Measurements from ENCODE around the gene CD82. TPM values are rescaled to one million over a fixed set of nuclear protein-coding genes. Genes with fewer than 3 reads are reported as not detected.

CD82 gene
- polyA plus RNA-seq, 1 donor from 2014 or later = 0.84 TPM

GRCh38 chr11:44601471-44602370 is 36.3 kb downstream of the CD82 start (continued):
- TF ChIP-seq CTCF (IDR thresholded peaks at IDR 0.05; ENCODE audit: poor library complexity, severe bottlenecking) = no peak
- TF ChIP-seq SMC3 (conservative IDR thresholded peaks at IDR 0.05; ENCODE audit: poor library complexity) = no peak
- no peak for TF ChIP-seq RAD21 (conservative IDR thresholded peaks at IDR 0.05)

GRCh38 chr11:44602891-44603310 is 37.4 kb downstream of the CD82 start:
- H3K9me3 ChIP-seq (ENCODE audit: low read length) = no peaks in the 10 kb centered on the region
- no peak overlapping the region for H3K27ac ChIP-seq (ENCODE audit: low read length)
- no peaks in the 10 kb centered on the region for H3K36me3 ChIP-seq (ENCODE audit: insufficient read depth, low read length)
- H3K27me3 ChIP-seq (ENCODE audit: insufficient read depth, low read depth, low read length) = no peaks in the 10 kb centered on the region
- no peak overlapping the region for H2AFZ ChIP-seq (ENCODE audit: low read depth, low read length)
- H3K4me3 ChIP-seq (ENCODE audit: low read length) = no peak overlapping the region
- no peak overlapping the region for H3K9ac ChIP-seq (ENCODE audit: low read length)
- no peaks in the 10 kb centered on the region for H3F3A ChIP-seq (ENCODE audit: insufficient read depth, low read length, poor library complexity, severe bottlenecking)
- H3K79me2 ChIP-seq (replicated peaks; ENCODE audit: insufficient read depth, low read length) = no peaks in the 10 kb centered on the region
- H3K4me2 ChIP-seq (ENCODE audit: low read length) = no peak overlapping the region
- H3K9me2 ChIP-seq (ENCODE audit: insufficient read depth, low read length) = no peaks in the 10 kb centered on the region
- TF ChIP-seq TAF1 (IDR thresholded peaks at IDR 0.05; ENCODE audit: low read depth) = no peak
- TF ChIP-seq RAD21 (conservative IDR thresholded peaks at IDR 0.05) = no peak
- no peak for TF ChIP-seq EP300 (conservative IDR thresholded peaks at IDR 0.05; ENCODE audit: poor library complexity, severe bottlenecking)
- TF ChIP-seq REST (IDR thresholded peaks at IDR 0.05; ENCODE audit: borderline replicate concordance) = no peak
- no peak for TF ChIP-seq SMC3 (conservative IDR thresholded peaks at IDR 0.05; ENCODE audit: poor library complexity)
- no peak for TF ChIP-seq MXI1 (conservative IDR thresholded peaks at IDR 0.05; ENCODE audit: poor library complexity, severe bottlenecking)
- no peak for TF ChIP-seq POLR2AphosphoS5 (IDR thresholded peaks at IDR 0.05)
- no peak for TF ChIP-seq CTCF (IDR thresholded peaks at IDR 0.05; ENCODE audit: poor library complexity, severe bottlenecking)
- no peak for TF ChIP-seq EZH2 (IDR thresholded peaks at IDR 0.05; ENCODE audit: borderline replicate concordance, insufficient read depth, low read length, poor library complexity, severe bottlenecking)
- no peaks in the 10 kb centered on the region for H4K20me1 ChIP-seq (ENCODE audit: insufficient read depth)

All from neural cell (in vitro differentiated cells).